Jurkat, Clone E6-1 (cell line): ENCODE data around the gene PWWP2A.
"Not testable (repeated sequence)": the region's sequence is repeated elsewhere in the genome, so short reads cannot be mapped to it uniquely, and the experiment has no call there.

ENCODE experiments used
- DNase-seq: peaks from one replicate; pipeline ENCODE4 v3.0.0-alpha.2; 2011; ENCODE audit warnings: low read depth, low spot score
- H3K4me3 ChIP-seq: 2 replicates; pipeline ENCODE4 v1.5.1; 2011; ENCODE audit warnings: mild to moderate bottlenecking, low read length, control low read depth, moderate library complexity

Gene PWWP2A

GRCh38 chr5:160083501-160083900 lies 35.7 kb downstream of the PWWP2A start:
- DNase-seq = no peak
- H3K4me3 ChIP-seq = no peak overlapping the region

DNA sequence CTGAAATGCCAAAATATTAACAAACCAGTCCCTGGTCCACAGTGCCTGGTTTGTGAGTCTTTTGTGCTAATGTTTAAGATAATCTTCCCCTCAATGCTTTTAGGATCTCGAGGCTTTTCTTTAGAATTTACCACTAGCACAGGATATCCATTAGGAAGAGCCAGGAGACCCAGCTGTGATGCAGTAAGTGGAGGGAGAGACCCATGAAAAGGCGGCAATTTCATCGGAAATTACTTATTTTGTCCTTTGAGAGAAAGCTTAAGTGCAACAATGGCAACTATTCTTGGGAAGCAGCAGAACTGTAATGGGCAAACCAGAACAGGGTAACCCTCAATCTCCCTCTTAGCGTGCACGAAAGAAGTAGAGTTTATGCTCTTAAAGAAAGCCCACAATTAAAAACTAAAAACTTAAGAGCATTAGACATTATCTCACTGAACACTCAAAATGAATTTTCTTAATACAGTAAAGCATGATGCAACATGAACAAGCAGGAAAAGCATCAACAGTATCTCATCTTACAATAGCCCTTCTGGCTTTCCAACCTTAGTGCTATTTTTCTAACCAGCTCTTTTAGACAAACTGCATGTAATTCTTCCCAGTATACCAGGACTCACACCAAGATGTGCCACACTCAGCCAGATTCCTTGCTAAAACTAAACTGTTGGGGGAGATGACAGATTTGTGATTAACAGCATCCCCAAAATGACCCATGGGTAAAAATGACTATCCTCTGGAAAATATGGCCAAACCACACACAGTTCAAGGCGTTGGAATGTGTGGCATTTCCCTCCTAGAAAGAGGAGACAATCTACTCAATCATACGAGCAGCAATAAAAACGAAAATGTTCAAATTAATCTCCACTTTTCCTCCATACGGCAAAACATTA lies 36.4 kb downstream of the PWWP2A start:
- DNase-seq = no peak
- no peak overlapping the region for H3K4me3 ChIP-seq

- DNase-seq = no peak
- no peak overlapping the region for H3K4me3 ChIP-seq
Observed at GRCh38 chr5:160081495-160081894, 37.8 kb downstream of the PWWP2A start.

GRCh38 chr5:160079753-160080152 lies 39.5 kb downstream of the PWWP2A start:
- no peak overlapping the region for H3K4me3 ChIP-seq
- DNase-seq = no peak

- no peak for DNase-seq
- H3K4me3 ChIP-seq = no peak overlapping the region
Observed at GRCh38 chr5:160076997-160077396, 42.3 kb downstream of the PWWP2A start.

GRCh38 chr5:160075073-160075472 lies 44.2 kb downstream of the PWWP2A start:
- DNase-seq = no peak
- no peak overlapping the region for H3K4me3 ChIP-seq

- no peak for DNase-seq
Observed at GRCh38 chr5:160071916-160072315, 47.3 kb downstream of the PWWP2A start.

DNA sequence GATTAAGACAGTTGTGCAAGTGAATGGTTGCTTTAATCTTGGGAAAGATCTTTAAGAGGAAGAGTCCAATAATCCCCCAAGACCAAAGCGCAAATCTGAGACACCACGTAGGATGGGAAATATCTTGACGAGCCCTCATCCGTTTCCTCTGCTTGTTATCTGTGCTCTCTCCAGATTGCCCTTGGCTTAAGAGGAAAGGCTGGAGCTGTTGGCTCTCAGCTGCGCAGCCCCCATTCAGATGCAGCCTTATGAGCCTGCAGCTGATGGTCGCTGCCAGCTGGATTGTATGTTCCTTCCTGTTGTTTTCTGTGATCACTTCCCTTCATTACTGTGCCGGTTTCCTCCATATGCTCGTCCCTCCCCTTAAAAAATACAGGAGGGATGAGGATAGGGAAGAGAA lies 47.7 kb downstream of the PWWP2A start:
- DNase-seq = no peak
- H3K4me3 ChIP-seq = no peak overlapping the region

More at GRCh38 chr5:160071916-160072315, 47.3 kb downstream of the PWWP2A start:
- no peak overlapping the region for H3K4me3 ChIP-seq

- not testable (repeated sequence) for DNase-seq
Observed at GRCh38 chr5:160069120-160069519, 50.1 kb downstream of the PWWP2A start.

GRCh38 chr5:160064995-160065614 lies 54.1 kb downstream of the PWWP2A start:
- no peak for DNase-seq
- H3K4me3 ChIP-seq = no peak overlapping the region

More at GRCh38 chr5:160069120-160069519, 50.1 kb downstream of the PWWP2A start:
- H3K4me3 ChIP-seq = not testable (repeated sequence)

DNA sequence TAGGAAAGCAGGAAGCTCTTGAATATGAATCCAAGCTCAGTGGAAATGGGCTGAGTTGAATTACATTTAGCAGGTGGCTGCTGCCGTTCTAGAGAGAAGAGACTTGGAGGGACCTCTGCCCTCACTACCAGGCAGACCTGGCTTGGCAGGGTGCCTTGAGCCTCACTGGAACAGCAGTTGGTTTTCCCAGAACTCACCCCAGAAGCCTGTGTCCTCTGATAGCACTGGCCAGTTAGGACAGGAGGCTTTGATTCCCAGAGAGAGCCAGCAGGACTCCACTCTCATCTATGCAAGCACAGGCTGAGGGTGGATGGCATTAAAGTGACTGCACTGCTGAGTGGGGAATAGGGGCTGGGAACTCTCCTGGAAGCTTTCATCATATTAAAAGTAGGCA lies 54.8 kb downstream of the PWWP2A start:
- no peak for DNase-seq
- no peak overlapping the region for H3K4me3 ChIP-seq

DNA sequence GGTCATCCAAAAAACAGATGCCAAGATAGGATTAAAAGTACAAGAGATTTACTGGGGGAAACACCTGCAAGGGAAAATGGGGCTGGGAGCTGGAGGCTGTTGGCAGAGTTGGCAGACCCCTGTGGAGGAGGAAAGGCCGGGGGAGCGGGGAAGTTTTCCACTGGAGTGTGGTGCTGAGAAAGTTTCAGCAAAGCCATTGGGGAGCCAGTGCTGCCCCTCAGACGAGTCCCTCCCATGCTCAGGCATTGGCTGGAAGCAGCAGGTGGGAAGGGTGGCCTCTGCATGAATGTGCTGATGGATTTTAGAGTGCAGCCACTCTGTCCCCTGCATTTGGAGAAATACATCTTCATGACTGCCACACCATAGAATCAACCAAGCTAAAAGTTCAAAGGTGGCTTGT lies 57.5 kb downstream of the PWWP2A start:
- no peak for DNase-seq

DNA sequence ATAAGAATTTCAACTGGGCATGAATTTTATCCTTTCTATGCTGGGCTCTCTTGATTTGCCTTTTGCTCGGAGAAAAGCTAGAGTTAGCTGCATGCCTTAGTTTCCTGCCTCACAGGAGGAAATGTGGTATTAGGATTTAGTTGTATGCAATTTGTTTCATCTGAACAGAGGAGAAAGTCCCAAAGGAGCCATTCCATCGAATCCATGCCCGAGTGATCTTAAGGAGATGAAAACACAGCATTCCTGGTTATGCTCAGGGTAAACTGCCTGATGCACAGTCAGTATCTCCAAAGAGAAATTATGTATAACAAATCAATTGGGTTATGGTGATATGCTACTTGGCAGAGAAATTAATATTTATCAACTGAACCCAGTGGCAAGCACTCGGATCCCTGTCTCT lies 59.2 kb downstream of the PWWP2A start:
- DNase-seq = no peak
- H3K4me3 ChIP-seq = no peak overlapping the region

More for the DNA sequence above, 57.5 kb downstream of the PWWP2A start:
- no peak overlapping the region for H3K4me3 ChIP-seq

GRCh38 chr5:160057256-160057655 lies 62.0 kb downstream of the PWWP2A start:
- DNase-seq = no peak

GRCh38 chr5:160054831-160055230 lies 64.4 kb downstream of the PWWP2A start:
- no peak overlapping the region for H3K4me3 ChIP-seq
- no peak for DNase-seq

More at GRCh38 chr5:160057256-160057655, 62.0 kb downstream of the PWWP2A start:
- H3K4me3 ChIP-seq = no peak overlapping the region

- no peak overlapping the region for H3K4me3 ChIP-seq
- DNase-seq = no peak
Observed at GRCh38 chr5:160054047-160054446, 65.2 kb downstream of the PWWP2A start.

DNA sequence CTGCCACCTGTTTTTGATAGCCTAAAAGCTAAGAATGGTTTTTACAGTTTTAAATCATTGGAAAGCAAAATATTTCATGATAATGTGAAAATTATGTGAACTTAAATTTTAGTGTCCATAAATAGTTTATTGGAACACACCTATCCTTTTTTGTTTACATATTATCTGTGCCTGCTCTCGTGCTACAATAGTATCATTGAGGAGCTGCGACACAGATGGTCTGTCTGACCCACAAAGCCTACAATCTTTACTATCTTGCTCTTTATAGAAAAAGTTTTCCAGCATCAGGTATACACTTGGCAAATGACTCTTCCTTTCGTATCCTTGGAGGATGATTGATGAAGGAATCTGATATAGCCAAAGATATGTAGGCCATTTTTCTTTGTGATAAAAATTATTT lies 70.2 kb downstream of the PWWP2A start:
- no peak for DNase-seq
- H3K4me3 ChIP-seq = no peak overlapping the region

DNA sequence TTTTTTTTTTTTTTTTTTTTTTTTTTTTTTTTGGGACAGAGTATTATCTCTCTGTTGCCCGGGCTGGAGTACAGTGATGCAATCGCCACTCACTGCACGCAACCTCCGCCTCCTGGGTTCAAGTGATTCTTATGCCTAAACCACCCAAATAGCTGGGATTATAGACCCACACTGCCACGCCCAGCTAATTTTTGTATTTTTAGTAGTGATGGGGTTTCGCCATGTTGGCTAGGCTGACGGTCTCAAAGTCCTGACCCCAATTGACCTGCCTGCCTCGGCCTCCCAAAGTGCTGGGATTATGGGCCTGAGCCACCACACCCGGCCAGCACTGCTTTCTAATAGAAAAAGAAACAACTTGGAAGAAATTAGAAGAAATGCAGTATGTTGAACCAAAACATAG lies 71.1 kb downstream of the PWWP2A start:
- H3K4me3 ChIP-seq = no peak overlapping the region
- DNase-seq = no peak

DNA sequence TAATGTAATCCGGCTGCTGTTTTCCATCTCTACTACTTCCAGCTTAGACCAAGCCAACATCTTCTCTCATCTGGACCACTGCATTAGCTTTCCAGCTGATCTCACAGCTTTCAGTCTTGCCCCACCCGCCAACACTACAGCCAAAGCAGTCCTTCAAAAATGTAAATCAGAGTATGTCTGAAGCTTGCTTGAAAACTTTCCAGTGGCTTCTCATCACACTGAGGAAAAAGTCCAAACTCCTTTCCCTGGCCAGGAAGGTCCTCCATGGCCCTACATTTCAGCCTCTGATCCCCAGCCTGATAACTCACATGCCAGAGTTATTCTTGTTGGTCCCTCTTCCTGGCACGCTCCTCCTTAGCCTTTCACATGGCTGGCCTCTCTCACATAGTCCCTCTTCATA lies 71.8 kb downstream of the PWWP2A start:
- no peak for DNase-seq
- H3K4me3 ChIP-seq = no peak overlapping the region

- no peak for DNase-seq
- no peak overlapping the region for H3K4me3 ChIP-seq
Observed at GRCh38 chr5:160044967-160045366, 74.3 kb downstream of the PWWP2A start.
